A673 (cell line): ENCODE results near the gene GSG1L. TPM values are rescaled to one million over a fixed set of nuclear protein-coding genes. Genes with fewer than 3 reads are reported as not detected.

ENCODE experiments used
- BruUV-seq: library from RNA; stranded (reverse); fragments of 400-500 nt; replicated peaks from 2 replicates; lab custom pipeline; 2021; lab: Mats Ljungman, UMichigan
- CTCF ChIA-PET: fragments of 300-600 bp; sonication (Branson Sonifier 250); formaldehyde crosslinking; loops from one replicate; lab custom pipeline; 2022; ENCODE audit warnings: antibody characterized with exemption; lab: Charles Lee
- POLR2A ChIA-PET: fragments of 300-600 bp; sonication (Branson Sonifier 250); formaldehyde crosslinking; loops from one replicate; lab custom pipeline; 2022; ENCODE audit warnings: antibody characterized with exemption; ENCODE audit not compliant: low non-redundant PET; lab: Charles Lee
- DNase-seq: peaks from one replicate; pipeline ENCODE4 v3.0.0-alpha.2; 2015; ENCODE audit warnings: low spot score
- H3K27ac ChIP-seq: fragments of 200-600 bp; sonication (generic); 2 replicates; pipeline ENCODE4 v1.5.1; 2016; ENCODE audit warnings: mixed run types, low read depth, mild to moderate bottlenecking, mixed read lengths, antibody characterized with exemption, low read length; ENCODE audit not compliant: poor library complexity, severe bottlenecking
- H3K27me3 ChIP-seq: fragments of 200-600 bp; sonication (generic); replicated peaks from 2 replicates; pipeline ENCODE4 v1.6.1; 2017; ENCODE audit warnings: mixed run types, low read depth, mild to moderate bottlenecking, mixed read lengths, antibody characterized with exemption, low read length; ENCODE audit not compliant: insufficient read depth, poor library complexity
- H3K36me3 ChIP-seq: fragments of 200-600 bp; sonication (generic); 2 replicates; pipeline ENCODE4 v1.6.1; 2016; ENCODE audit warnings: mixed run types, mild to moderate bottlenecking, mixed read lengths, antibody characterized with exemption, low read length; ENCODE audit not compliant: insufficient read depth, poor library complexity, severe bottlenecking
- H3K4me1 ChIP-seq: fragments of 200-600 bp; sonication (generic); 2 replicates; pipeline ENCODE4 v1.6.1; 2017; ENCODE audit warnings: mixed run types, mild to moderate bottlenecking, mixed read lengths, antibody characterized with exemption, low read length; ENCODE audit not compliant: insufficient read depth, poor library complexity, severe bottlenecking
- H3K4me3 ChIP-seq: fragments of 200-600 bp; sonication (generic); 2 replicates; pipeline ENCODE4 v1.5.1; 2016; ENCODE audit warnings: low read depth, mixed run types, mild to moderate bottlenecking, mixed read lengths, low read length; ENCODE audit not compliant: poor library complexity, severe bottlenecking
- H3K9me3 ChIP-seq: fragments of 200-600 bp; sonication (generic); 2 replicates; pipeline ENCODE4 v1.6.1; 2016; ENCODE audit warnings: mixed run types, low read depth, mild to moderate bottlenecking, mixed read lengths, antibody characterized with exemption, low read length; ENCODE audit not compliant: poor library complexity, severe bottlenecking
- EZH2 ChIP-seq: fragments of 200-600 bp; sonication (generic); IDR thresholded peaks from 2 replicates; pipeline ENCODE4 v1.6.1; 2017; ENCODE audit warnings: borderline replicate concordance, low read depth, mild to moderate bottlenecking, mixed read lengths, antibody characterized with exemption, low read length; ENCODE audit not compliant: poor library complexity, severe bottlenecking
- intact Hi-C: fragments of 100-400 bp; cut with micrococcal nuclease; formaldehyde crosslinking; loops from one replicate; pipeline ENCODE4 v1.10.0; 2022; ENCODE audit not compliant: unreplicated experiment
- total RNA-seq: library from RNA; stranded (reverse); gene quantifications from 2 replicates; pipeline ENCODE4 v1.2.3, GENCODE V29; 2021
- TF ChIP-seq, protein P1 (sequence below): fragments of 300-800, 200-600 bp; sonication (generic); conservative IDR thresholded peaks from 2 replicates; pipeline ENCODE4 v1.5.1; 2017; ENCODE audit warnings: low read depth, mild to moderate bottlenecking, antibody characterized with exemption, low read length, moderate library complexity, mixed read lengths

Gene GSG1L
- total RNA-seq, 1 experiment from 2014 or later: not detected

DNA sequence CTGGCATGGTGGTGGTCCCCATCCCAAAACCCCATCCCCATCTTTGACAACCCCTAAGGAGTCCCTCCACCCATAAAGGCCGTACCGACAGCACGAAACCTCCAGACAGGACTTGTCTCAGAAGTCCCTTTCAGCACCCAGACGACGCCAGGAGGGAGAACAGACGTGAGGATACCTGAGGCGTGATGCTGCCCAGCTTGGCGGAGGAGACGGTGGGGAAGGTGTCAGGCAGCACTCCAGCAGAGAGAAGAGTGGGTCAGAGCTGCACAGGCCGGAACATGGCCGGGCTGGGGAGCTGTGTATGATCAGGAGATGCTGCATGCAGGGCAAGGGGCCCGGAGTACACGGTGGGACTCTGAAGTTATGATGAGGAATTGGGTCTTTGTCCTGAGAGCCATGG lies 244.2 kb downstream of the GSG1L start:
- BruUV-seq: no TSS peak

DNA sequence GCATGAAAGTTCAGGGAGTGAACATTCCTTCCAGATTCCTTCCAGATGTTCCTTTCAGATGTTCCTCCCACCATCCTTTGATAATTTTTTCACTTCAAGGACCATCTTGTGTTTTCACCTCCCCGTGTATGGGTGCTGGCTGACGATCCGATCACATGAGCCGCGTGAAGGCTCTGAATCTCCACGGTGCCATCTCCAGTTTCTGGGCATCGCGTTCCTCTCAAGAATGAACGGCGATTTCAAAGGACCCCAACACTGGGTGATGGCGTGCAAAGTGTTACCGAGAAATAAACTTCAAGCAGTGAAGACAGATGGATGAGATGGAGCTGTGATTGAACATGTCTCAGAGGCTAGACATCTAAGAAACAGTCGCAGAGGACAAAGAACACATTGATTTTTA lies 245.3 kb downstream of the GSG1L start:
- no peak for TF ChIP-seq EZH2
- TF ChIP-seq, protein P1, sequence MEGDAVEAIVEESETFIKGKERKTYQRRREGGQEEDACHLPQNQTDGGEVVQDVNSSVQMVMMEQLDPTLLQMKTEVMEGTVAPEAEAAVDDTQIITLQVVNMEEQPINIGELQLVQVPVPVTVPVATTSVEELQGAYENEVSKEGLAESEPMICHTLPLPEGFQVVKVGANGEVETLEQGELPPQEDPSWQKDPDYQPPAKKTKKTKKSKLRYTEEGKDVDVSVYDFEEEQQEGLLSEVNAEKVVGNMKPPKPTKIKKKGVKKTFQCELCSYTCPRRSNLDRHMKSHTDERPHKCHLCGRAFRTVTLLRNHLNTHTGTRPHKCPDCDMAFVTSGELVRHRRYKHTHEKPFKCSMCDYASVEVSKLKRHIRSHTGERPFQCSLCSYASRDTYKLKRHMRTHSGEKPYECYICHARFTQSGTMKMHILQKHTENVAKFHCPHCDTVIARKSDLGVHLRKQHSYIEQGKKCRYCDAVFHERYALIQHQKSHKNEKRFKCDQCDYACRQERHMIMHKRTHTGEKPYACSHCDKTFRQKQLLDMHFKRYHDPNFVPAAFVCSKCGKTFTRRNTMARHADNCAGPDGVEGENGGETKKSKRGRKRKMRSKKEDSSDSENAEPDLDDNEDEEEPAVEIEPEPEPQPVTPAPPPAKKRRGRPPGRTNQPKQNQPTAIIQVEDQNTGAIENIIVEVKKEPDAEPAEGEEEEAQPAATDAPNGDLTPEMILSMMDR: no peak
- no TSS peak for BruUV-seq
- no peak for DNase-seq
- Histone ChIP-seq H3K27ac (no peak overlapping the region), H3K4me1 (no peaks in the 10 kb centered on the region), H3K36me3 (no peaks in the 10 kb centered on the region), H3K4me3 (no peak overlapping the region), H3K27me3 (peaks cover 47% of the 10 kb centered on the region), H3K9me3 (no peaks in the 10 kb centered on the region)
- POLR2A ChIA-PET: no interaction called here
- intact Hi-C loops: no loop called here
- CTCF ChIA-PET: no interaction called here

More for the DNA sequence above, 244.2 kb downstream of the GSG1L start:
- CTCF ChIA-PET: interaction anchor here (0.6 kb wide), 1 partner anchor 325 kb away, joined by 8 read pairs; no protein-coding TSS in a partner anchor
- intact Hi-C loops: no loop called here
- no peak overlapping the region for H3K27ac ChIP-seq
- H3K4me1 ChIP-seq: no peaks in the 10 kb centered on the region
- no peak for TF ChIP-seq EZH2
- TF ChIP-seq, protein P1: no peak
- POLR2A ChIA-PET: no interaction called here
- H3K4me3 ChIP-seq: no peak overlapping the region
- H3K36me3 ChIP-seq: no peaks in the 10 kb centered on the region
- H3K27me3 ChIP-seq: peaks cover 54% of the 10 kb centered on the region
- H3K9me3 ChIP-seq: no peaks in the 10 kb centered on the region
- no peak for DNase-seq

DNA sequence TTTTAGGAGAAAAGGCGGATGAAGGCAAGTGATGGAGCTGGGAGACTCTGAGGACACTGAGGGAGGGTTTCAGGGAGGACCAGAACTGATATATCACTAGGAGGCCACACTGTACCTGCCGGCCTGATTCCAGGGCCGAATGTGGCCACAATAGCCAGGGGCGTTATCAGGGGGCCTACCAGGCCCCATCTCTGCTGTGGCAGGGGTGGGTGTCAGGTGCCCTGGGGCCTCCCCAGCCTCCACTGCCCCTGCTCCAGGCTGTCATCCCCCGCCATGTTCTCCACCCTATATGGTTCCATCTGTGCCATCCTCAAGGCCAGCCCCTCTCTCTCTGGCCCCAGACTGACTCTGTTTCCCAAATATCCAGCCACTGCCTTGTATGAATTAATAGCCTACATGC lies 246.5 kb downstream of the GSG1L start:
- H3K27ac ChIP-seq: no peak overlapping the region
- H3K4me1 ChIP-seq: no peaks in the 10 kb centered on the region
- peaks cover 46% of the 10 kb centered on the region for H3K27me3 ChIP-seq
- ChIA-PET CTCF (no interaction called here), POLR2A (no interaction called here)
- no peaks in the 10 kb centered on the region for H3K36me3 ChIP-seq
- intact Hi-C loops: no loop called here
- TF ChIP-seq EZH2: no peak
- TF ChIP-seq, protein P1: no peak
- H3K4me3 ChIP-seq: no peak overlapping the region
- no TSS peak for BruUV-seq
- no peaks in the 10 kb centered on the region for H3K9me3 ChIP-seq
- no peak for DNase-seq
